ENCODE data around the gene SYCE3.
A peak's percentile ranks its signal among the peaks of the same experiment; 100 is the strongest.

- TF ChIP-seq POLR2A (IDR thresholded peaks at IDR 0.05; ENCODE audit: low read depth, low read length) = peak; percentile 30
- no peak for TF ChIP-seq TAF1 (IDR thresholded peaks at IDR 0.05; ENCODE audit: borderline replicate concordance, low read depth, low read length)
- no peak for TF ChIP-seq POLR2AphosphoS5 (IDR thresholded peaks at IDR 0.05; ENCODE audit: low read depth, low read length)
Measured at GRCh38 chr22:50535113-50535512, 27.6 kb downstream of the SYCE3 start.
